NCI-H2227 (cell line): Measurements from ENCODE around the gene LRCH1.

ENCODE experiments used
- DNase-seq: peaks from one replicate; lab custom pipeline; 2025; ENCODE audit not compliant: unreplicated experiment; lab: John Stamatoyannopoulos, UW

Gene LRCH1

DNA sequence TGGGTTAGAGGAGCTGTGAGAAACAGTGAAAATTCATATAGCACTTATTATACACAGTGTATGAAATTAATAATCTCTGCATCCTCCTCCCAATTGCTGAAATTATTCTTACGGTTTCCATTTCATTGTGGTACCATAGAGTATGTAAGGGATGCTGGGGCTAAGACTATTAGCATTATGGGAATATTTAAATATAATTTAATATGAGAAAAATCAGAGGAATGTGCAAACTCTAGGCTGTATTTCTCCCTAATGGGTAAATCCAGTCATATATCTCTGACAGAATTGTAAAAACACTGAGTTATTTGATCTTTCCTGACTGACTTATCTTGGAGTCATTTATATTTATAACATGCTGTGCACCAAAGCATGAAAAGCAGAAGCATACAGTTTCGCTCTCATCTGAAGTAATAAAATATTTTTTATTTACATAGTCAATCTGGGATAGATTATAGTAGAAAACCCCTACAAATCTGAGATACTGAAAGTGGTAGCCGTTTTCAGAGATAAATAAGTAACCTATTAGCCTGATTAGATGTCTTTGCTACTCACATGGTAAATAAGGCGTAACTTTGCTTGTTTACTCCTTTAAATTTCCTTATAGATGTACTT lies 34.9 kb downstream of the LRCH1 start:
- no peak for DNase-seq

DNA sequence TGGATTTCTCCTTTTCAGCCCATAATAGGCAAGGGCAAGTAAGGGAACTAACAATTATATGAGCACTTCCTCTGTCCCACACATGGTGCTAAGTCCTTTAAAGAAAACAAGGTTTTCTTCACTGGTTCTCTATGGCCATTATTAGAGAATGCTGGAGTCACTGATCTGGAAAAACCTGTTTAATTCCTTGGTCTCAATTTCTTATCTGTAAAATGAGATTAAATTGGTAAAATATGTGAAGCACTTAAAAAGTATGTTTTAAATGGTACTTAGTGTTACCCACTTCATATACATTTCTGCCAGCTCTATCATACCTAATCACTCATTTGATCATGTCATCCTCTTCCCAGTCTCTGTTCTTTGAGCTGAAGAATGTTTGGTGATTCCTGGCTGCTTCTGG lies 39.4 kb downstream of the LRCH1 start:
- DNase-seq: no peak

DNA sequence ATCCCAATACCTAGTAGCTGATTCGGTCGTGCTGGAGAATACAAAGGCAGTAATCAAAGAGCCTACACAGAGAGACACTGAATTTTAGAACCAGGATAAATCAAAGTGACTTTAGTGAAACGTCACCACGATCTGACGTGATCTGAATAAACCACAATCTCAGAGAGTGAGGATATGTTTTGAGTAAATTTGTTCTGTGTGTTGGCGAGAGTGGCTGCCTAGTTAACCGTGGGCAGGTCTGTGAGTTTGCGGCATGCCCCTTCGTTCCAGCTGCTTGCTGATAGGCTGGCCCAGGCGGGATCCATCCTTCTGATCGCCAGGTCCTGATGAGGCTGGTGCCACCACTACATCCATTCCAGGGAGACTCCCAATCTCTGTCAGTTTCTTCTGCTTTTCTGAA lies 40.4 kb downstream of the LRCH1 start:
- DNase-seq: no peak

DNA sequence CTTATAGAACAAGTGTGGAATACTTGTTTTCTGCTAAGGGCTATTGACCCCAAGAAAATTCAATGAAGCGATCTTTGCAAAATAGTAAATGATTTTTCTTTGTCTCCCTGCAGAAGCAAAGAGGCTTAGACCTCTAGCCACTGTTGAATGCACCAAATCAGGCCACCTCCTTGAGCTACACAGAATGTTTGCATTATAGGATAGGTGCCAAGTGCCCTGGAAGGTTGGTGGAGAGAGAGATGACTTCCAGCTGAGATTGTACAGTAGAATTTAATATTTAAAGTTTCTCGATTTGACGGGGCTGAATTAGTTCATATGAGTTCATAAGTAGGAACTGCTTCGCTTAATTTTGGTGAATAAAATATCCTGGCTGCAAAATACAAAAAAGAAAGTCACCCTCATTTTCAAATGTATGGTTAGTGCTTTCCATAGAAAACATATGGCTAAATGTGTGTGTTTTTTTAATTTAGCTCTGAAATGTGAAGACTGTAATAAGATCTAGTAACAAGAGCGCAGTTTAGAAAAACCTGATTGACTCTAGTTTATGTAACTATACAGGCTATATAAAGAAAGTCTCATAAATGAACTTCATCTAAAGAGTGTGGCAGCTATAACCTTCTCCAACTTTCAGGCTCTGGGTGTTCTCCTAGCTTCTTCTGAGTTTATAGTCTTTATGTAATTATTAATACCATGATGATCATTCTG lies 41.6 kb downstream of the LRCH1 start:
- no peak for DNase-seq

DNA sequence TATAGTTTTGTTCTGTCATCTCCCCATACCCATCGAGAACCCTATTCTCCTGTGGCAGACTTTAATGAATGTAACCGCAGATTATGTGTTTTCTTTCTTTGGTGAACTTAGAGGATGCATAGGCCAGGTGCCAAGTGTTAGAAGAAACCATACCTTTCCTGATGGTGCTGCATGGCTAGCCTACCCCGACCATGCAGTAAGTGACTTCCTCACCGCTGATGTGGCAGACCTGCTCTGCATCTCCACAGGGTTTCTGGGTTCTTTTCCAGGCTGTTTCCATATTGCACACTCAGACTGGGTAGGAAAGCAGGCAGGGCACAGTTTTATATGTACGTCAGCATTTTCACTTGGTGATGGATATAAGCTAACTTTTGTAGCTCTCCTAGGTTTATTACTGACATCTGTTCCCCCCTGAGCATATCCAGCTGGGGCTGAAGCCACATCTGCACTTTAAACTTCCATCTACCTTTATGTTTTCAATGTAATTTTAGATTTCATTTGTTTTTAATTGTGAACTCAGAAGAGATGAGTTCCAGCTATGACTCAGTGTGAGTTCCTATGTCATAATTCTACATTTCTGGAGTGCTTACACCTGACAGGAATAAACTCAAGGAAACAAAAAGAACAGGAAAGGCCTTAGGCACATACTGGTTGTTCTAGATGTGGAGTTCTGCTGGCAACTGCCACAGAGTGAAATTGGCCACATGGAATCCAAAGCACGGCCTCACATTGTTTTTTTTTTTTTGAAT lies 42.3 kb downstream of the LRCH1 start:
- no peak for DNase-seq

DNA sequence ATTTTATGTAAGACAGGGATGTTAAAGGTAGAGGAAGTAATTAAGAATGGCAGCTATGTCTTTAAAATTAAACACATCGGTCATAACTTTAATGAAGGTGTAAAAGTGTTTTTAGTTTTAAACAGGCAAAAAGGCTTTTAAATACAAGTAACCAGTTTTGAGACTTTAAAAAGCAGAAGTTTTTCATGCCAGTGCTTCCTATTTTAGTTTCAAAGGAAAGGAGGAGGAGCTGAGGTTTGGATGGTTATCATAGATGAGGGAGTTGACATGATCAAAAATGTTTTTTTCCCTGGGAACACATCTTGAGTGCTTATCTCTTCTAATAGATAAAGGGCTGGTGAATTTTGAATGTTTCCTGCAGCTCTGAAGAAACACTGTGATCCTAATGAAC lies 42.9 kb downstream of the LRCH1 start:
- no peak for DNase-seq

DNA sequence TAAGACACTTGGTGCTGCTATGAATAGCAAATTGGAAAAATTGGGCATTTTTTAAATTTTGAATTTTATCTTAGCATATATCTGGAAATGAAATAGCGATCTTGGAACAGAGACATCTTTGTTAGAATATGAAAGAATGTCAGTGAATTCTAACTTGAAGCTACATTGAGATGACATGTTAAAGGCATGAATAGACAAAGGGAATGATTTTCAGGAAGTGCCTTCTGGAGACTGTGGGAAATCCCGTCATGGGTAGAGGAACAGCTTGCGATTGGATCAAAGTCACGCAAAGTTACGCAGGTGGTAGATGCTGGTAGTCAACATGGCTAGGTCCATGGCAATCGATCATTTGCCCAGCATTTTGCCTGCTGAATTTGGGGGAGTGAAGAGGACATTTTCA lies 43.5 kb downstream of the LRCH1 start:
- no peak for DNase-seq

DNA sequence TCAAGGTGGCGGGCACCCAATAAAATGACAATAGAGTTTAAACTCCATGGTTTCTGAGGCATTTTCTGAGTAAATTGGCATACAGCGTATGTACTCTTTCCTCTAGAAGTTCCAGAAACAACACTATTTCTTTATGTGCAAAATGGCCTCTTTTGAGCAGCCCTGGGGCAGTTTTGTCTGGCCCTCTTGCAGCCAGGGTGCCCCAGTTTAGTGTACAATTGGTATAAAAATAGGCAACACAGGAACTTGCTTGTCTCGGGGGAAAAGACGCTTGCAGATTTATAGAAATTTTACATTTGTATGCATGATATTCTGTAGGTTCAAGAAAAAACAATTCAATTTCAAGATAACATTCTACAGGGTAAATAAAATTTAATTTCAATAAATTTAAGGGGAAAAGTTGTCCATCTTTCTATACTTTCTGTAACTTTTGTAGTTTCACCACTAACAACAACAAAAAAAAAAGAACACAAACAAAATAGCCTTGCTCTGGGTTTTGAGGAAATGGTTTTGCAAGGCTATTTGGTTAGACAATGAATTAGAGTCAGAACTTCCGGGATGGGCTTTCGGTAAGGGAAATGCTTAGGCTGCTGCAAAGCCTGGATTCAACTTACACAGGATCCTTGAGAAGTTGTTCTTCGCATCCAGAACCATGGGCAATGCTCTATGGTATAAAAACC lies 45.3 kb downstream of the LRCH1 start:
- DNase-seq: no peak

DNA sequence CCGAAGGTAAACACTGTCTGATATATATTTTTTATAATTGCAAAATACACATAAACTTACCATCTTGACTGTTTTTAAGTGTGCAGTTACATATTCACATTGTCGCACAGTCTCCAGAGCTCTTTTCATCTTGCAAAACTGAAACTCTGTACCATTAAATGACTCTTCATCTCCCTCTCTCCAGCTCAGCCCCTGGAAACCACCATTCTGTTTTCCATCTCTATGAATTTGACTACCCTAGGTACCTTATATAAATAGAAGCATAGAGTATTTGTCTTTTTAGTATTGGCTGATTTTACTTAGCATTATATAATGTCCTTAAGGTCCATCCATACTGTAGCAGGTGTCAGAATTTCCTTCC lies 45.8 kb downstream of the LRCH1 start:
- no peak for DNase-seq

DNA sequence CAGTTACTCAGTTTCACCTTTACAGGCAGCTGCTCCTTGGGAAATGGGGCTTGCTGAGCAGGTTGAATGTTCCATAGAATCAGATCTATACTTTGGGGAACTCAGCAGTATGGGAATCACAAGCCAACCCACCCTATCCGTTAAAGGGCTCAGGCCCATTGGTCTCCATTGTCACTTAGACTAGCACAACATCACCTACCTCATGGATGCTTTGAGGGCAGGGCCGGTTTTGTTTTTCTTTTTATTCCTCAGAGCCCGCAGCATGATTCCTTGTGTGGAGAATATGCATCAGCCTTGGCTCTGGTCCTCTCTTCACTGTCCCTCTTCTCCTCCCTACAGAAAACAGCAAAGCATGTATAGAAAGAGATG lies 48.0 kb downstream of the LRCH1 start:
- no peak for DNase-seq

DNA sequence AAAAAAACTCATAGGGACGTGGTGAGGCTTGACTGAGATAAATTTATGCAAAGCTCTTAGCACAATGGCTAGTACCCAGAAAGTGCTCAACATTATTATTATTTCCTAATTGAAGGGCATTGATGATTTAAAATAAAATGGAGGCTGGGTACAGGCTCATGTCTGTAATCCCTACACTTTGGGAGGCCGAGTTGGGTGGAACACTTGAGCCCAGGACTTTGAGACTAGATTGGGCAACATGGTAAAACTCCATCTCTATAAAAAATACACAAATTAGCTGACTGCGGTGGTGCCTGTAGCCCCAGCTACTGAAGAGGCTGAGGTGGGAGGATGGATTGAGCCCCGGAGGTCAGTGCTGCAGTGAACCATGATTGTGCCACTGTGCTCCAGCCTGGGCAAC lies 49.6 kb downstream of the LRCH1 start:
- DNase-seq: no peak

DNA sequence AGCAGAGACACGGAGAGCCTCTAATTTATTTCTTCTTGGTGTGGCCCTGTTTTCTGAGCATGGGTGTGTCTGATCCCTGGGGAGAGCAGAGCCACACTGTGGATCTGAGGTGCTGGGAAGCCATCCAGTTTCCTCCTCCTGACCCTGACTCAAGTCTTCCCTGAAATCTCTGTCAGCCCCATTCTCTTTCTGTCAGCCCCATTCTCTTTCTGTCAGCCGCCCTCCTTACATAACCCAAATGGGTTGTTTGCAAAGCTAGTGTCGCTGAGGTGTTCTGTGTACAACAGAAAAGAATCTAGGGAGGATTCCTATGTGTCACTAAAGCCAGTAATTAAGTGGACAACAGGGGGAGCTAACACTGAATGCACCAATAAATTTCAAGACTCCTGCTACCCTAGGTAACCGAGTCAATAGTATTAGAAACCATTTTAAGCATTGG lies 50.2 kb downstream of the LRCH1 start:
- no peak for DNase-seq

DNA sequence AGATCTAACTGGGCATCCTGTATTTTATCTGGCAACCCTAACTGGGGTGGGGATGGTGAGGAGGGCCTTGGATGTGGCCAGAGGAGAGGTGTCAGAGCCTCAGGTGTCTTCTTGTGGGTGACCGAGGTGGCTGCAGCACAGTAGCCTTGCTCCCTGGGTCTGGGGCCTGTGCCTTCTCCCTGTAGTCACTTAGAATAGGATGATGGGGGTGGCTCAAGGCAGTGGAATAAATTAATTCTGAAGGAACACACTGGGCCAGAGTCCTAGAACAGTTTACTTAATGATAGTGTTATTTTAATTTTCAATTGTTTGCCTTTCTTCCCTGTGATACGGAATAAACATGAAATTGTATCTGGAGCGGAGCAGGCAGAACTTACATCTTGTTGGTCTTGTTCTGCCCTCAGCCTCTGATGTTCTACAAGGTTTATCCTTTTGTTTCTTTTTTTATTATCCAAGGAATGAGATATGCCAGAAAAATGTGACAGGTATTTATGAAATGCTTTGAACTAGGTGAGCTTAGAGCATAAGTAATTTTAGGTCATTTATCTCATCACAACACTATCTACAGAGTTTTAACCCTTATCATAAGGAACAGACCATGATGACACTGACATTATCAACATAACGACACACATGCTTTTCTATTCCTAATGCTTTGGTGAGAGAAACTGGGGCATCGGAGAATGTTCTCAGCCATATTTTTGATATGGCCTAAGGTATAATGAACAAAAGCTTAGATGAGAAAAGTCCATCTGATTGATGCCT lies 51.4 kb downstream of the LRCH1 start:
- no peak for DNase-seq

DNA sequence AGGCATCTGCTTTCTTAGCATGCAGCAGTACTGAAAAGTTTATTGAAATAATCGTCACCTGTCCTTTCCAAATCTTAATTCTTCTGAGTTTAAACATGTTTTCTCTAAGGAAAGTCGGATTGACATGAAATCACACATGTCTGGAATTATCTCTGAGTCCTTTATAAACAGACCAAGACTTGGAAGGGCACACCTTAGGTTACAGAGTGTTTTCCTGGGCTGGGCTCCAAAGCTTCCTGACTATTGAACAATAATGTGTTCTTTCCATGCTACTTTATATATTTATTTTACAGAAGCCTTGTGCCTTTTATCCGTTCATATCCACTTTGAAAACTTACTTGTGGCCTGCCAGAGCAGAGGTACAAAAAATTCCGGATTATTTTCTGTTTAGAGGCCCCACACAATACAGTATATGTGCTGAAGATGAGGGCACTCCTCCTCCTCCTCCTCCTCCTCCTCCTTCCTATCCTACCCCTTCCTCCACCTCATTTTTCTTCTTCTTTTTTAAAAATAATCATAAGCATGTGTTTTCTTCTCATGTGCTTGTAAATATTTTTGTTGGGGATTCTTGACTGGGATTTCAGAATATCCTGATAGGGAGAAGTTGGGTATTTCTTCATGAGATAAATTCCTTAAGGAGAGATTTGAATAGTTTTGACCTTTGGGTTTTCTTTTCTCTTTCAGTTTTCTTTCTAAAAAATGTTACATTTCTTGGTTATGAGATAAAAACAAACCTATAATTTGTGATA lies 52.3 kb downstream of the LRCH1 start:
- no peak for DNase-seq

DNA sequence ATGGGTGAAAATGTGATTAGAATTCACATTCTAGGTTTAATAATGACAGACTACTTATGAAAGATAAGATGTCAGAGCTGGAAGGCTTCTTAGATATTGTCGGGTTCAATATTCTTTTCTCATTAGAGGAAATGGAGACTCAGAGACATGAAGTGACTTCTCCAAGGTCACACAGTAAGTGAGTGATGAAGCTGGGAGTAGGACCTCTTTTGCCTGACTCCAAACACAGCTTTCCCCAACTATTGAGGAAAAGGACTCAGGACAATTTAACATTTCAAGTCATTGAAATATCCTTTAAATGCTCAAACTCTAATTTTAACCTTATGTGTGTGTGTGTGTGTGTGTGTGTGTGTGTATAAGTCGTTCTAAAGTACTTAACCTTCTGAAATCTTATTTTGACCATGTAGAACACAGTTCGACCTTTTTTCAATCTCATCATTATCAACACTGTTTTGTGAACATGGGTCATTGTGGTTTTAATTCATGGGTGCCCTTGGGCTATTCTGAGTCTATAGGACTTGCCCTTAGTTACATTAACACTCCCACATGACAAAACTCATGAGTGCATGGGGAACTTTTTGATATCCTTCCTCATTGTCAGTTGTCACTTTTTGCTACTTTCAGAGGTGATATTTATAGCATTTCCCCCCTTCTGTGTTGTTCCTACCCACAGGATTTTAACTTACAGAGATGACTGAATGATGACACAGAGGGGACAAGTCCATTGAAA lies 53.0 kb downstream of the LRCH1 start:
- DNase-seq: no peak

DNA sequence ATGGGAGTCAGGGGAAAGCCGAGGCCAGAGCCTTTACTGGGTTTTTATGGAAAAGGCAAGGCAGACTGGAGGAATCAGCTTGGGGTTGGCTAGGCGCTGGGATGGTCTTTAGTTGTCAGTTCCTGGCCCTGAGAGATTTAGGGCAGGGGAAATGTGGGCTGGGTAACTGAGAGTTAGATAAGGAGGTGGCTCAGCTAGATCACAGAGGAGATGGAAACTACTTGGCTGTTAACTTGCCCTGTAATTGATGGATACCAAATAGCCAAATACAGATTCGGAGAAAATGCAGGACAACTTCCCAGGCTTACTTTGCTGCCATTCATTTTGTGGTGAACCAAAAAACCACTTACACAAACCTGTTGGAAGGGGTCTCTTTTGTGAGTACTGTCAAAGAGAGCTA lies 54.0 kb downstream of the LRCH1 start:
- no peak for DNase-seq

DNA sequence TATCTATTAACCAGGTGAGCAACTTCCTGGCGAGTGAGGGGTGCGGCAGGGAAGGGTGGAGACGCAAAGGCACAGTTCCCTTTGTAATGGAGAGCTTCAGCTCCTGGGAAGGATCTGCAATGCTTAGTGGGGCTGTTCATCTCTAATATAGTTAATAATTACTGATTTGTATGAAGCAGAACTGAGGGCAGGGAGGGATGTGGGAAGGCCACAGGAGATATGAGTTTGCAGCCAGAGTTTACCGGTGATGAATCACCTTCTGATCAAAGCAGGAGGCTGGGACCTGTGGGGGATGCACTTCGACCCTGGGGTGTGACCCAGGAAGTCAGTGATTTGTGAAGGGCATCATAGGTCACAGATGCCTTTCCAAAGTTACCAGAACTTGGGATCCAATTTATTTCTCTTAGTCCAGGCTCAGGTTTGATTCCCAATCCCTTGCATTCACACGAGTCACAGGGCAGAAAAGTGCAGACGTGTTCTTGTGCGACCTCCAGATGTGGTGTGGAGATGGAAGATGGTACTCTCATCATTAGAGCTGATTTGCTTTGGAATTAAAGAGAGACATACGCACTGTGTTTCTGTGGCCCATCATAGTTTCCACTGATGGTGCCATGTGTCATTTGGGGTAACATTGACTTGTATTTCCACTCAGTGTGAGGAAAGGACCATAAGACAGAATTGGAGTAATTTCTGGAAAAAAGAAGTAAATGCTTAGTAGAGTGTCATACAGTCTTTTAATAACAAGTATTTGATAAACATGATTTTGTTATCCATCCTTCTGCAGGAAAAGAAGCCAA lies 55.0 kb downstream of the LRCH1 start:
- no peak for DNase-seq

DNA sequence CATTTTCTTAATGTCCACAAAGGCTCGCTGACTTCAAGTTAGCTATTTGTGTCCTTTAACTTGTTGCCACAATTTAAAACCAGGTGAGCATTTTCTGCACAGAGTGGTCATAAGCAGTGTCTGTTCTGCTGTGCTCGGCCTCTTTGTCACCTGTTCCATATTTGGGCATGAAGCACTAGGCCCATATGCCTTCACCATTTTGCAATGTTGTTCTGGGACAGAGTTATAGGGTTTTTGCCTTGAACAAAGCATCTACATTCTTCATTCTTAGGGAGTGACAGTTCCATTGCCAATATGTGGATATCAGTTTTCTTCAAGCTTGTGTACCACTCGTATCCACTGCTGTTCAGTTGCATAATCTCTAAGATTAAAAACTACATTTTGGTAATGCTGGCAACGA lies 56.1 kb downstream of the LRCH1 start:
- DNase-seq: no peak

DNA sequence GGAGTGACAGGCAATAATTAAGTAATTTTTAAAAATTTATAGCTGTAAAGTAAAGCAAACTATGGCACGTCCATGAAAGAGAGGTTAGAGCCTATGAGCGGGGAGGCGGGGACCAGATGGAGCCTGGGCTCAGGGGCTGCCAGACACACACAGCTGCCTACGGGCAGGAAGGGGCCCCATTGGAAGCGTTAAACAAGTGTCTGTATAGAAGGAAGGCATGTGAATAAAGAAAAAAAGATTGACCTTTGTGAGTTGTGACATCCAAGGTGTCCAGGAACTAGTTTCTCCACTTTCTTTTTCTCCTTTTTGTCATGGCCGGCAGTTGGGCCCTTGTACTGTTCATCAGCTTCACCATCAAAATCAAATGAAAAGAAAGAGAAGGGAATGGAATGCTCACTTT lies 56.8 kb downstream of the LRCH1 start:
- peak; percentile 10 for DNase-seq
